HEK293 (cell line): ENCODE results near the gene PTPRN2.

Source experiments
- CTCF ChIA-PET: fragments of 350-600 bp; formaldehyde crosslinking; extraction: SDS; loops from one replicate; lab custom pipeline; 2021; ENCODE audit warnings: antibody characterized with exemption; lab: Yijun Ruan, JAX
- POLR2A ChIA-PET: fragments of 300-600 bp; formaldehyde crosslinking; extraction: SDS; loops from one replicate; lab custom pipeline; 2020; ENCODE audit warnings: antibody characterized with exemption, inconsistent platforms; lab: Yijun Ruan, JAX
- H3K27ac ChIP-seq: fragments of 200-500 bp; sonication (Bioruptor generic); 2 replicates; pipeline ENCODE4 v1.5.1; 2014; ENCODE audit warnings: low read depth, low read length, control low read depth, inconsistent platforms; ENCODE audit errors: extremely low read depth
- H3K36me3 ChIP-seq, 2 experiments: fragments of 200-500 bp in 1 of 2; sonication (Bioruptor generic) in 1 of 2; 1 replicate in 1 of 2; 2 replicates in 1 of 2; pipeline ENCODE4 v1.5.1; 2014 to 2017; ENCODE audit warnings: inconsistent platforms in 2 of 2, low read length in 2 of 2; ENCODE audit not compliant: control insufficient read depth in 2 of 2, insufficient read depth in 1 of 2
- H3K4me1 ChIP-seq: fragments of 200-500 bp; sonication (Bioruptor generic); 2 replicates; pipeline ENCODE4 v1.5.1; 2014; ENCODE audit warnings: mild to moderate bottlenecking, low read length, inconsistent platforms; ENCODE audit not compliant: control insufficient read depth, insufficient read depth
- H3K4me3 ChIP-seq: 2 replicates; pipeline ENCODE4 v1.5.1; 2011; ENCODE audit warnings: low read depth, mild to moderate bottlenecking, control low read depth, low read length, moderate library complexity
- H3K9me3 ChIP-seq: fragments of 200-500 bp; sonication (Bioruptor generic); 2 replicates; pipeline ENCODE4 v1.5.1; 2014; ENCODE audit warnings: low read depth, low read length, inconsistent platforms; ENCODE audit not compliant: control insufficient read depth, insufficient read depth
- BCL11A ChIP-seq: fragments of 450-650 bp; formaldehyde crosslinking; IDR thresholded peaks from 2 replicates; pipeline ENCODE4 v1.5.1; 2016; ENCODE audit warnings: low read depth, missing biosample characterization, missing genetic modification characterization
- EGR2 ChIP-seq: fragments of 450-650 bp; formaldehyde crosslinking; IDR thresholded peaks from 2 replicates; pipeline ENCODE4 v1.5.1; 2016; ENCODE audit warnings: low read depth, missing biosample characterization, missing genetic modification characterization
- GLIS2 ChIP-seq: fragments of 450-650 bp; formaldehyde crosslinking; IDR thresholded peaks from 2 replicates; pipeline ENCODE4 v1.5.1; 2016; ENCODE audit warnings: missing biosample characterization, missing genetic modification characterization
- HOXD13 ChIP-seq: sonication (generic); formaldehyde crosslinking; IDR thresholded peaks from 2 replicates; pipeline ENCODE4 v1.8.0; 2022; ENCODE audit warnings: missing genetic modification reagents, borderline replicate concordance
- KLF7 ChIP-seq: fragments of 450-650 bp; formaldehyde crosslinking; IDR thresholded peaks from 2 replicates; pipeline ENCODE4 v1.5.1; 2016; ENCODE audit warnings: missing biosample characterization, missing genetic modification characterization, borderline replicate concordance
- KLF8 ChIP-seq: fragments of 450-650 bp; formaldehyde crosslinking; IDR thresholded peaks from 2 replicates; pipeline ENCODE4 v1.5.1; 2016; ENCODE audit warnings: missing biosample characterization, missing genetic modification characterization
- REST ChIP-seq: fragments of 450-650 bp; formaldehyde crosslinking; IDR thresholded peaks from 2 replicates; pipeline ENCODE4 v1.5.1; 2016; ENCODE audit warnings: missing biosample characterization, missing genetic modification characterization
- SP2 ChIP-seq: fragments of 450-650 bp; formaldehyde crosslinking; IDR thresholded peaks from 2 replicates; pipeline ENCODE4 v1.5.1; 2016; ENCODE audit warnings: missing biosample characterization, missing genetic modification characterization
- SP3 ChIP-seq: fragments of 450-650 bp; formaldehyde crosslinking; IDR thresholded peaks from 2 replicates; pipeline ENCODE4 v1.5.1; 2016; ENCODE audit warnings: missing biosample characterization, missing genetic modification characterization
- ZFHX2 ChIP-seq: fragments of 450-650 bp; formaldehyde crosslinking; conservative IDR thresholded peaks from 2 replicates; pipeline ENCODE4 v1.5.1; 2016; ENCODE audit warnings: missing biosample characterization, missing genetic modification characterization
- ZIC2 ChIP-seq: fragments of 450-650 bp; formaldehyde crosslinking; IDR thresholded peaks from 2 replicates; pipeline ENCODE4 v1.5.1; 2016; ENCODE audit warnings: missing biosample characterization, missing genetic modification characterization
- ZNF223 ChIP-seq: fragments of 450-650 bp; formaldehyde crosslinking; IDR thresholded peaks from 2 replicates; pipeline ENCODE4 v1.5.1; 2016; ENCODE audit warnings: missing biosample characterization, missing genetic modification characterization
- ZNF274 ChIP-seq, 2 experiments: fragments of 200-500 bp in 1 of 2; fragments of 450-650 bp in 1 of 2; sonication (Bioruptor generic) in 1 of 2; formaldehyde crosslinking in 1 of 2; IDR thresholded peaks; 2 replicates each; pipeline versions ENCODE4 v1.5.1 to v1.6.1; 2014 to 2016; ENCODE audit warnings: borderline replicate concordance in 1 of 2, inconsistent platforms in 1 of 2, low read length in 1 of 2, missing biosample characterization in 1 of 2, missing genetic modification characterization in 1 of 2
- ZNF341 ChIP-seq: fragments of 450-650 bp; formaldehyde crosslinking; IDR thresholded peaks from 2 replicates; pipeline ENCODE4; 2016; ENCODE audit warnings: low read depth, missing biosample characterization, missing genetic modification characterization
- ZNF398 ChIP-seq: fragments of 450-650 bp; formaldehyde crosslinking; IDR thresholded peaks from 2 replicates; pipeline ENCODE4 v1.5.1; 2017; ENCODE audit warnings: missing biosample characterization, missing genetic modification characterization
- ZNF596 ChIP-seq: fragments of 450-650 bp; IDR thresholded peaks from 2 replicates; pipeline ENCODE4 v1.5.0; 2018; ENCODE audit warnings: missing biosample characterization, mild to moderate bottlenecking, missing genetic modification characterization, moderate library complexity
- ZNF610 ChIP-seq: fragments of 450-650 bp; formaldehyde crosslinking; IDR thresholded peaks from 2 replicates; pipeline ENCODE4 v1.5.1; 2016; ENCODE audit warnings: missing biosample characterization, missing genetic modification characterization, borderline replicate concordance
- ZNF658 ChIP-seq: fragments of 450-650 bp; formaldehyde crosslinking; IDR thresholded peaks from 2 replicates; pipeline ENCODE4; 2016; ENCODE audit warnings: missing biosample characterization, missing genetic modification characterization
- ZNF664 ChIP-seq: fragments of 450-650 bp; formaldehyde crosslinking; IDR thresholded peaks from 2 replicates; pipeline ENCODE4 v1.5.1; 2016; ENCODE audit warnings: missing biosample characterization, missing genetic modification characterization
- ZNF777 ChIP-seq: fragments of 450-650 bp; formaldehyde crosslinking; IDR thresholded peaks from 2 replicates; pipeline ENCODE4 v1.5.1; 2017; ENCODE audit warnings: missing biosample characterization, missing genetic modification characterization, borderline replicate concordance
- ZNF792 ChIP-seq: fragments of 450-650 bp; formaldehyde crosslinking; IDR thresholded peaks from 2 replicates; pipeline ENCODE4 v1.5.1; 2016; ENCODE audit warnings: missing biosample characterization, missing genetic modification characterization
- ZSCAN16 ChIP-seq: fragments of 450-650 bp; formaldehyde crosslinking; IDR thresholded peaks from 2 replicates; pipeline ENCODE4 v1.5.1; 2016; ENCODE audit warnings: missing biosample characterization, missing genetic modification characterization
- ZSCAN30 ChIP-seq: fragments of 450-650 bp; IDR thresholded peaks from 2 replicates; pipeline ENCODE4 v1.5.1; 2018; ENCODE audit warnings: missing biosample characterization, mild to moderate bottlenecking, missing genetic modification characterization, moderate library complexity
- TF ChIP-seq, protein P1 (sequence below): fragments of 450-650 bp; formaldehyde crosslinking; IDR thresholded peaks from 2 replicates; pipeline ENCODE4 v1.5.1; 2016; ENCODE audit warnings: missing biosample characterization, missing genetic modification characterization
- TF ChIP-seq, protein P2 (sequence below): fragments of 450-650 bp; formaldehyde crosslinking; IDR thresholded peaks from 2 replicates; pipeline ENCODE4 v1.5.1; 2016; ENCODE audit warnings: missing biosample characterization, missing genetic modification characterization, low read depth
- TF ChIP-seq, protein P3 (sequence below): fragments of 450-650 bp; formaldehyde crosslinking; IDR thresholded peaks from 2 replicates; pipeline ENCODE4 v1.5.1; 2017; ENCODE audit warnings: missing biosample characterization, missing genetic modification characterization

The PTPRN2 gene

GRCh38 chr7:158008267-158008666 lies 579.4 kb downstream of the PTPRN2 start:
- H3K9me3 ChIP-seq: no peaks in the 10 kb centered on the region
- ChIA-PET POLR2A (no interaction called here), CTCF (no interaction called here)
- no peak overlapping the region for H3K4me3 ChIP-seq
- H3K27ac ChIP-seq: no peak overlapping the region
- TF ChIP-seq ZNF341: no peak
- TF ChIP-seq KLF7 (tag by site-specific recombination): no peak
- no peak for TF ChIP-seq ZSCAN30 (tag by site-specific recombination)
- no peak for TF ChIP-seq ZNF223 (tag by site-specific recombination)
- no peak for TF ChIP-seq ZSCAN16
- TF ChIP-seq, protein P1, sequence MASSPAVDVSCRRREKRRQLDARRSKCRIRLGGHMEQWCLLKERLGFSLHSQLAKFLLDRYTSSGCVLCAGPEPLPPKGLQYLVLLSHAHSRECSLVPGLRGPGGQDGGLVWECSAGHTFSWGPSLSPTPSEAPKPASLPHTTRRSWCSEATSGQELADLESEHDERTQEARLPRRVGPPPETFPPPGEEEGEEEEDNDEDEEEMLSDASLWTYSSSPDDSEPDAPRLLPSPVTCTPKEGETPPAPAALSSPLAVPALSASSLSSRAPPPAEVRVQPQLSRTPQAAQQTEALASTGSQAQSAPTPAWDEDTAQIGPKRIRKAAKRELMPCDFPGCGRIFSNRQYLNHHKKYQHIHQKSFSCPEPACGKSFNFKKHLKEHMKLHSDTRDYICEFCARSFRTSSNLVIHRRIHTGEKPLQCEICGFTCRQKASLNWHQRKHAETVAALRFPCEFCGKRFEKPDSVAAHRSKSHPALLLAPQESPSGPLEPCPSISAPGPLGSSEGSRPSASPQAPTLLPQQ (tag by site-specific recombination): no peak
- TF ChIP-seq HOXD13 (CRISPR knock-in tag): no peak
- no peak for TF ChIP-seq ZNF658 (tag by site-specific recombination)
- TF ChIP-seq SP2: no peak
- no peak for TF ChIP-seq ZNF596 (tag by site-specific recombination)
- no peak for TF ChIP-seq ZNF664 (tag by site-specific recombination)
- TF ChIP-seq, protein P2, sequence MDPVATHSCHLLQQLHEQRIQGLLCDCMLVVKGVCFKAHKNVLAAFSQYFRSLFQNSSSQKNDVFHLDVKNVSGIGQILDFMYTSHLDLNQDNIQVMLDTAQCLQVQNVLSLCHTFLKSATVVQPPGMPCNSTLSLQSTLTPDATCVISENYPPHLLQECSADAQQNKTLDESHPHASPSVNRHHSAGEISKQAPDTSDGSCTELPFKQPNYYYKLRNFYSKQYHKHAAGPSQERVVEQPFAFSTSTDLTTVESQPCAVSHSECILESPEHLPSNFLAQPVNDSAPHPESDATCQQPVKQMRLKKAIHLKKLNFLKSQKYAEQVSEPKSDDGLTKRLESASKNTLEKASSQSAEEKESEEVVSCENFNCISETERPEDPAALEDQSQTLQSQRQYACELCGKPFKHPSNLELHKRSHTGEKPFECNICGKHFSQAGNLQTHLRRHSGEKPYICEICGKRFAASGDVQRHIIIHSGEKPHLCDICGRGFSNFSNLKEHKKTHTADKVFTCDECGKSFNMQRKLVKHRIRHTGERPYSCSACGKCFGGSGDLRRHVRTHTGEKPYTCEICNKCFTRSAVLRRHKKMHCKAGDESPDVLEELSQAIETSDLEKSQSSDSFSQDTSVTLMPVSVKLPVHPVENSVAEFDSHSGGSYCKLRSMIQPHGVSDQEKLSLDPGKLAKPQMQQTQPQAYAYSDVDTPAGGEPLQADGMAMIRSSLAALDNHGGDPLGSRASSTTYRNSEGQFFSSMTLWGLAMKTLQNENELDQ: no peak
- TF ChIP-seq SP3: no peak
- no peak for TF ChIP-seq ZNF610 (tag by site-specific recombination)
- no peak for TF ChIP-seq KLF8 (tag by site-specific recombination)
- no peak for TF ChIP-seq GLIS2 (tag by site-specific recombination)
- no peak for TF ChIP-seq ZNF398 (tag by site-specific recombination)
- no peaks in the 10 kb centered on the region for H3K36me3 ChIP-seq
- no peaks in the 10 kb centered on the region for H3K4me1 ChIP-seq

DNA sequence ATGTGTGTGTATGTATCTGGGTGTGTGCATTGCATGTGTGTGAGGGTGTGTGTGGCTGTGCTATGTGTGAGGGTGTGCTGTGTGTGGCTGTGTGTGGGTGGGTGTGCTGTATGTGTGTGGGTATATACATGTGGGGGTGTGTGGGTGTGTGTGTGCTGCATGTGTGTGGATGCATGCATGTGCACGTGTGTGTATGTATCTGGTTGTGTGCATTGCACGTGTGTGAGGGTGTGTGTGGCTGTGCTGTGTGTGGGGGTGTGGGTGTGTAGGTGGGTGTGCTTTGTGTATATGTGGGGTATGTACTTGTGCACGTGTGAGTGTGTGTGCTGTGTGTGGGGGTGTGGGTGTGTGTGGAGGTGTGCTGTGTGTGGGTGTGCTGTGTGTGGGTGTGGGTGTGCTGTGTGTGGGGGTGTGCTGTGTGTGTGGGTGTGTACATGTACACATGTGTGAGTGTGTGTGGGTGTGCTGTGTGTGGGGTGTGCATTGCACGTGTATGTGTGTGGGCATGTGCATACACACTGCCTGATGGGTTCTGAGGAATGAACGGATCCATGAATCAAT lies 579.8 kb downstream of the PTPRN2 start:
- Histone ChIP-seq H3K4me3 (no peak overlapping the region), H3K4me1 (no peaks in the 10 kb centered on the region), H3K36me3 (no peaks in the 10 kb centered on the region), H3K9me3 (no peaks in the 10 kb centered on the region), H3K27ac (no peak overlapping the region)
- CTCF ChIA-PET: interaction anchor here (0.7 kb wide), 1 partner anchor 59 kb away, joined by 3 read pairs; no protein-coding TSS in a partner anchor
- POLR2A ChIA-PET: no interaction called here
- TF ChIP-seq ZNF777 (tag by site-specific recombination) (no peak), ZFHX2 (tag by site-specific recombination) (peak; percentile 99), REST (no peak), ZNF341 (no peak), ZIC2 (tag by site-specific recombination) (no peak), BCL11A (tag by site-specific recombination) (no peak), EGR2 (tag by site-specific recombination) (peak; percentile 98), ZNF274 (IDR thresholded peaks at IDR 0.05; ENCODE audit: low read length) (no peak), ZNF274 (tag by site-specific recombination; IDR thresholded peaks at IDR 0.05; ENCODE audit: borderline replicate concordance) (0 out of 2 replicates have a peak, but pooled peaks have one; percentile 29), ZNF792 (tag by site-specific recombination) (no peak)
- TF ChIP-seq, protein P3, sequence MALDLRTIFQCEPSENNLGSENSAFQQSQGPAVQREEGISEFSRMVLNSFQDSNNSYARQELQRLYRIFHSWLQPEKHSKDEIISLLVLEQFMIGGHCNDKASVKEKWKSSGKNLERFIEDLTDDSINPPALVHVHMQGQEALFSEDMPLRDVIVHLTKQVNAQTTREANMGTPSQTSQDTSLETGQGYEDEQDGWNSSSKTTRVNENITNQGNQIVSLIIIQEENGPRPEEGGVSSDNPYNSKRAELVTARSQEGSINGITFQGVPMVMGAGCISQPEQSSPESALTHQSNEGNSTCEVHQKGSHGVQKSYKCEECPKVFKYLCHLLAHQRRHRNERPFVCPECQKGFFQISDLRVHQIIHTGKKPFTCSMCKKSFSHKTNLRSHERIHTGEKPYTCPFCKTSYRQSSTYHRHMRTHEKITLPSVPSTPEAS: peak; percentile 53; the same call in 1 of the 2 replicates
